ENCODE measurements around the gene FAM110A. TPM values are rescaled to one million over a fixed set of nuclear protein-coding genes. Genes with fewer than 3 reads are reported as not detected.

FAM110A gene
- total RNA-seq, 2 experiments from 2014 or later: 16.2 to 28.2 TPM

DNA sequence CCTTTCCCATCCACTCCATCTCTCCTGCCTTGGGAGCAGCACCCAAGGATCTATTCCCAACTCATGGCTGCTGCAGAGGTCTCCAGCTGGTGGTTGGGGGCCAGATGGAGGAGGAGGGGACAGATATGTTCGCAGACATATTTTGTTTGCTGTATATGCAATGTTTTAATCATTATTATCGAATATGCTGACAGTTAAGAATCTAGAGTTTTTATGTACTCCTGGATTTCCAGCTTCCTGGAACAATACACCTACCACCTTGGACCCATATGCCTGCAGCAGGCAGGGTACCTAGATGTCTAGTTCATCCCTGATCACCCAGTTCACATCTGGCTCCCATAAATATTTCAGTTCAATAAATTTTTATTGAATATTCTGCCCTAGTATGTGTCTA lies 9.0 kb downstream of the FAM110A start:
- H3K4me2 ChIP-seq (ENCODE audit: low read length): no peak overlapping the region
- no peaks in the 10 kb centered on the region for H3K36me3 ChIP-seq (ENCODE audit: insufficient read depth, low read length)
- no peaks in the 10 kb centered on the region for H4K20me1 ChIP-seq (ENCODE audit: insufficient read depth, low read length)
- POLR2A ChIA-PET: interaction anchor here (0.6 to 3.8 kb wide), 2 partner anchors 9 to 89 kb away, joined by 3 to 31 read pairs; partner anchors contain the start of gene FAM110A
- H3K79me2 ChIP-seq (ENCODE audit: insufficient read depth, low read depth, low read length): peaks cover 22% of the 10 kb centered on the region; the same call in 1 of the 2 replicates
- BruUV-seq (replicated peaks): no TSS peak
- H3K4me3 ChIP-seq (ENCODE audit: low read depth, low read length, poor library complexity, severe bottlenecking): no peak overlapping the region
- H3K4me1 ChIP-seq (ENCODE audit: insufficient read depth, low read length, poor library complexity, severe bottlenecking): peaks cover 52% of the 10 kb centered on the region
- no peak overlapping the region for H3K27ac ChIP-seq (ENCODE audit: low read depth, low read length, poor library complexity, severe bottlenecking)
- no peaks in the 10 kb centered on the region for H3K9me2 ChIP-seq (ENCODE audit: insufficient read depth, low read length)
- CTCF ChIA-PET (ENCODE audit: unreplicated experiment): no interaction called here
- H3K9me3 ChIP-seq (ENCODE audit: low read length): no peaks in the 10 kb centered on the region
- H2AFZ ChIP-seq (ENCODE audit: low read length): no peak overlapping the region
- TF ChIP-seq EZH2phosphoT487 (IDR thresholded peaks at IDR 0.05; ENCODE audit: borderline replicate concordance, low read depth, low read length): no peak
- TF ChIP-seq, protein P1, sequence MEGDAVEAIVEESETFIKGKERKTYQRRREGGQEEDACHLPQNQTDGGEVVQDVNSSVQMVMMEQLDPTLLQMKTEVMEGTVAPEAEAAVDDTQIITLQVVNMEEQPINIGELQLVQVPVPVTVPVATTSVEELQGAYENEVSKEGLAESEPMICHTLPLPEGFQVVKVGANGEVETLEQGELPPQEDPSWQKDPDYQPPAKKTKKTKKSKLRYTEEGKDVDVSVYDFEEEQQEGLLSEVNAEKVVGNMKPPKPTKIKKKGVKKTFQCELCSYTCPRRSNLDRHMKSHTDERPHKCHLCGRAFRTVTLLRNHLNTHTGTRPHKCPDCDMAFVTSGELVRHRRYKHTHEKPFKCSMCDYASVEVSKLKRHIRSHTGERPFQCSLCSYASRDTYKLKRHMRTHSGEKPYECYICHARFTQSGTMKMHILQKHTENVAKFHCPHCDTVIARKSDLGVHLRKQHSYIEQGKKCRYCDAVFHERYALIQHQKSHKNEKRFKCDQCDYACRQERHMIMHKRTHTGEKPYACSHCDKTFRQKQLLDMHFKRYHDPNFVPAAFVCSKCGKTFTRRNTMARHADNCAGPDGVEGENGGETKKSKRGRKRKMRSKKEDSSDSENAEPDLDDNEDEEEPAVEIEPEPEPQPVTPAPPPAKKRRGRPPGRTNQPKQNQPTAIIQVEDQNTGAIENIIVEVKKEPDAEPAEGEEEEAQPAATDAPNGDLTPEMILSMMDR (conservative IDR thresholded peaks at IDR 0.05; ENCODE audit: low read length): no peak
- intact Hi-C loops (cut with micrococcal nuclease; ENCODE audit: unreplicated experiment): loop anchor here (5.0 kb wide), 1 partner anchor 1810 kb away; the partner anchor contains the start of gene NOP56
- no peak for DNase-seq (ENCODE audit: low spot score)

DNA sequence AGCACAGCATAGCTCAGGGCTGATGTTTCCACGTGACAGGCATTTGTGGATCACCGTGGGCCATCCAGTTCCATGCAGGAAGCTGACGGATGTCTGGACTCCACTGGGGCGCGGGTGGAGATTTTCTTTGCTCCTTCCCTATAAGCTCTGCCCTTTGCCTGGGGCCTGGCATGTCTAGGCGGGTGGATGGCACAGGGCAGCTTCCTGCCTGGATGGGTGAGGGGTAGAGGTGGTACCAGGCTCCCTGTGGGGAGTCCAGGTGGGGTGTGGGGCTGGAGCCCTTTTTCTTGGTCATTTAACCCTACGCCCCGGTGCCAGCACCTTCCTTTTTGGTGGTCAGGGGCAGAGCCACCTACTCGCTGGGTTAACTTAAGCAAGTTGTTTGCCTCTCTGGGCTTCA lies 10.4 kb downstream of the FAM110A start:
- TF ChIP-seq, protein P1 (conservative IDR thresholded peaks at IDR 0.05; ENCODE audit: low read length): no peak
- TF ChIP-seq EZH2phosphoT487 (IDR thresholded peaks at IDR 0.05; ENCODE audit: borderline replicate concordance, low read depth, low read length): no peak
- Histone ChIP-seq H4K20me1 (ENCODE audit: insufficient read depth, low read length) (no peaks in the 10 kb centered on the region), H3K79me2 (ENCODE audit: insufficient read depth, low read depth, low read length) (peaks cover 28% of the 10 kb centered on the region; the same call in 1 of the 2 replicates), H3K4me3 (ENCODE audit: low read depth, low read length, poor library complexity, severe bottlenecking) (peak overlapping the region; percentile 77), H3K9me3 (ENCODE audit: low read length) (no peaks in the 10 kb centered on the region), H3K9me2 (ENCODE audit: insufficient read depth, low read length) (no peaks in the 10 kb centered on the region), H2AFZ (ENCODE audit: low read length) (no peak overlapping the region), H3K4me1 (ENCODE audit: insufficient read depth, low read length, poor library complexity, severe bottlenecking) (peaks cover 65% of the 10 kb centered on the region), H3K36me3 (ENCODE audit: insufficient read depth, low read length) (peaks cover 4% of the 10 kb centered on the region; the same call in 1 of the 2 replicates), H3K27ac (ENCODE audit: low read depth, low read length, poor library complexity, severe bottlenecking) (peak overlapping the region; percentile 80), H3K4me2 (ENCODE audit: low read length) (peak overlapping the region; percentile 66)
- ChIA-PET CTCF (ENCODE audit: unreplicated experiment) (interaction anchor here (2.0 kb wide), 1 partner anchor 10 kb away, joined by 7 read pairs; the partner anchor contains the start of gene FAM110A), POLR2A (interaction anchor here (0.7 to 3.8 kb wide), 3 partner anchors 11 to 551 kb away, joined by 4 to 31 read pairs (median 4); partner anchors contain the start of gene FAM110A)
- no TSS peak for BruUV-seq (replicated peaks)
- intact Hi-C loops (cut with micrococcal nuclease; ENCODE audit: unreplicated experiment): loop anchor here (1.0 to 5.0 kb wide), 2 partner anchors 11 to 1808 kb away; partner anchors contain the start of genes FAM110A and NOP56
- DNase-seq (ENCODE audit: low spot score): no peak
